ENCODE data around the gene SIM2.
"Not testable (repeated sequence)": the region's sequence is repeated elsewhere in the genome, so short reads cannot be mapped to it uniquely, and the experiment has no call there.

Gene SIM2, protein sequence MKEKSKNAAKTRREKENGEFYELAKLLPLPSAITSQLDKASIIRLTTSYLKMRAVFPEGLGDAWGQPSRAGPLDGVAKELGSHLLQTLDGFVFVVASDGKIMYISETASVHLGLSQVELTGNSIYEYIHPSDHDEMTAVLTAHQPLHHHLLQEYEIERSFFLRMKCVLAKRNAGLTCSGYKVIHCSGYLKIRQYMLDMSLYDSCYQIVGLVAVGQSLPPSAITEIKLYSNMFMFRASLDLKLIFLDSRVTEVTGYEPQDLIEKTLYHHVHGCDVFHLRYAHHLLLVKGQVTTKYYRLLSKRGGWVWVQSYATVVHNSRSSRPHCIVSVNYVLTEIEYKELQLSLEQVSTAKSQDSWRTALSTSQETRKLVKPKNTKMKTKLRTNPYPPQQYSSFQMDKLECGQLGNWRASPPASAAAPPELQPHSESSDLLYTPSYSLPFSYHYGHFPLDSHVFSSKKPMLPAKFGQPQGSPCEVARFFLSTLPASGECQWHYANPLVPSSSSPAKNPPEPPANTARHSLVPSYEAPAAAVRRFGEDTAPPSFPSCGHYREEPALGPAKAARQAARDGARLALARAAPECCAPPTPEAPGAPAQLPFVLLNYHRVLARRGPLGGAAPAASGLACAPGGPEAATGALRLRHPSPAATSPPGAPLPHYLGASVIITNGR

DNA sequence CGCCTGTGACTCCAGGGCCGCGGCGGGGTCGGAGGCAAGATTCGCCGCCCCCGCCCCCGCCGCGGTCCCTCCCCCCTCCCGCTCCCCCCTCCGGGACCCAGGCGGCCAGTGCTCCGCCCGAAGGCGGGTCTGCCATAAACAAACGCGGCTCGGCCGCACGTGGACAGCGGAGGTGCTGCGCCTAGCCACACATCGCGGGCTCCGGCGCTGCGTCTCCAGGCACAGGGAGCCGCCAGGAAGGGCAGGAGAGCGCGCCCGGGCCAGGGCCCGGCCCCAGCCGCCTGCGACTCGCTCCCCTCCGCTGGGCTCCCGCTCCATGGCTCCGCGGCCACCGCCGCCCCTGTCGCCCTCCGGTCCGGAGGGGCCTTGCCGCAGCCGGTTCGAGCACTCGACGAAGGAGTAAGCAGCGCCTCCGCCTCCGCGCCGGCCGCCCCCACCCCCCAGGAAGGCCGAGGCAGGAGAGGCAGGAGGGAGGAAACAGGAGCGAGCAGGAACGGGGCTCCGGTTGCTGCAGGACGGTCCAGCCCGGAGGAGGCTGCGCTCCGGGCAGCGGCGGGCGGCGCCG lies at the start of gene SIM2:
Gene SIM2 (plus strand): TSS at position 135 of the 565 bp plus-strand sequence. CDS start 632 bp downstream, outside the sequence.
- in situ Hi-C loops (cut with MboI; ENCODE audit: low sequenced_read_pairs) = no loop called here

DNA sequence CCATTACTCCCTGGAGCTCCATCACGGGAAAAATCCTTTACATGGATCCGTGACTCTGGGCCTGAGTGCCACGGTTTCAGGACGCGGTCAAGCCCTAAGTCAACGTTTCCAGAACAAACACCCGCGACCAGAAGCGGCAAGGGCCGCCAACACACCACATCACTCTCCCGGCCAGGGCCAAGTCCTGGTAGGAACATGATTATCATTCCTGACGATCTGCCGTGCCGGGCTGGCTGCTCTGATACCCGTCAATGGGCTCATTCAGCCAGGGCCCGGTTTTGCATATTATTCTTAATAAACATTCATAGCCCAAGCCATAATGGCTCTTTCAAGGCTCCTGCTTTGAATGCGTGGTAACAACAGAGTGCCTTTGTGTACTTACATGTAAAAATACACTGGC lies 44.6 kb upstream of the SIM2 start:
- in situ Hi-C loops (cut with MboI; ENCODE audit: low sequenced_read_pairs) = no loop called here

DNA sequence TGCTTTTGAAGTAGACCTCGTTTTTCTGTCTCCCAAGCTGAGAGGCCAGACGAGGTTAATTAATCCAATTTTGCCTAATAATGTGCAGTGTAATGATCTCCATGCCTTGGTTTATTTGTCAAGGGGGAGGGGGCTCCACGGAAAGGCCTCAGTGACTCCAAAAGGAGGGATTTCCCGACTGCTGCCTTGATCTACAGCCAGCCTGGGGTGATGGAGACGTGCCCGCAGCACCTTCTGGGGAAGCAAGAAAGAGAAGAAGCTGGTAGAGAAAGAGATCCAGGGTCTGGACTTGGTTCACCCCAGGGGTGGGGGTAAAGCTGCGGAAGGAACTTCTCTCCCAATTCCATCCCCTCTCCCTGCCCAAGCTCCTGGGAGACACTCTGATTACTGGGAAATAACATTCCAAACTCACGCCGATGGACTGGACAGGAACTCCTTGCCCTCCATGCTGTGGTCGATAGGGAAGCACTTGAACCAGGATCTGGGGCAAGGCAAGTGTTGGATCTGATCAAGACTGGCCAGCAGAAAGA lies 44.1 kb upstream of the SIM2 start:
- in situ Hi-C loops (cut with MboI; ENCODE audit: low sequenced_read_pairs) = no loop called here

DNA sequence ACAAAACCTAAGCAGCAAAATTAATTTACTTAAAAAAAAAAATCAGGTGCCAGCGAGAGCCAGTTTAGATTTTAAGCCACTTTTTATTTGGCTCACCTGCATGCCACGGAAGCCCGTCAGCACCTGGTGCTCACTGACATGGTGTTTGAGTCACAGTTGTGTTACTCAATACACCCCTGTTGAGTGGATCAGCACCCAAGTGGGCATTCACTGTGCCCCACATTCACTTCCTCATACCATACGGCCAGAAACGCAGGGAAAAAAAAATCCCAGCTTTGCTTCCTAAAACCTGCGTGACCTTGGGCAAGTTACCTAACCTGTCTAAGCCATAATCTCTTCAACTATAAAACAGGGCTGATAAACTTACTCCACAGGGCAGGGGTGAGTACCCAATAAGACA lies 42.8 kb upstream of the SIM2 start:
- in situ Hi-C loops (cut with MboI; ENCODE audit: low sequenced_read_pairs) = no loop called here

DNA sequence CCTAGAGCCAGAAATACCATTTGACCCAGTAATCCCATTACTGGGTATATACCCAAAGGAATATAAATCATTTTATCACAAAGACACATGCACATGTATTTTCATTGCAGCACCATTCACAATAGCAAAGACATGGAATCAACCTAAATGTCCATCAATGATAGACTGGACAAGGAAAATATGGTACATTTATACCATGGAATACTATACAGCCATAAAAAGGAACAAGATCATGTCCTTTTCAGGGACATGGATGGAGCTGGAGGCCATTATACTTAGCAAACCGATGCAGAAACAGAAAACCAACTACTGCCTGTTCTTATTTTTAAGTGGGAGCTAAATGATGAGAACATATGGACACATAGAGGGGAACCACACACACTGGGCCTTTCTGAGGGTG lies 41.6 kb upstream of the SIM2 start:
- in situ Hi-C loops (cut with MboI; ENCODE audit: low sequenced_read_pairs) = not testable (repeated sequence)

DNA sequence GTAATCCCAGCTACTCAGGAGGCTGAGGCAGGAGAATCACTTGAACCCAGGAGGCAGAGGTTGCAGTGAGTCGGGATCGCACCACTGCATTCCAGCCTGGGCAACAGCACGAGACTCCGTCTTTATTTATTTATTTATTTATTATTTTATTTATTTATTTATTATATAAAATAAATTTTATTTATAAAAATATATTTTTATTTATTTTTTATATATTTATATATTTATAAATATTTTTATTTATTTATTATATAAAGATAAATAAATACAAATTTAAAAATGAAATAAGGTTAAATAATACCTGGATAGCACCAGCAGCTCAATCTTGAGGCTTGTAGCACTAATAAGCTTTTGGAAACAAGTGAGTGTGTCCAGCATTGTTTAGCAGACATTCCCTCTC lies 40.9 kb upstream of the SIM2 start:
- in situ Hi-C loops (cut with MboI; ENCODE audit: low sequenced_read_pairs) = no loop called here

DNA sequence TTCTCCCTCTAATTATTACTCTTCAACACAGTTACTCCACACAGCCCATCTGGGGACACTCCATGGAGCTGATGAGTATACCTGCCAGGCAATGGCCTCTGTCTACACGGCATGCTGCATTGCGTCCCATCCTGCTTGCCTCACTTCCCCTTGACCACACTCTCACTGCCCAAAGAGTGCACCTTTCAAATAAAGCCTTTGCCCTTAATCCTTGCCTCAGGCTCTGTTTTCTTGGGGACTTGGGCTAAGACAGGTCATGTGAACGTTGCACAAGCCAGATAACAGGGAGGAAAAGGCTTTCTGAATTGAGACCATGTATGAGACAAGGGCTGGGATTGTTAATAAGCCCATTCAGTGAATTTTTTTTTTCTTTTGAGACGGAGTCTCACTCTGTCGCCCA lies 40.0 kb upstream of the SIM2 start:
- in situ Hi-C loops (cut with MboI; ENCODE audit: low sequenced_read_pairs) = no loop called here

DNA sequence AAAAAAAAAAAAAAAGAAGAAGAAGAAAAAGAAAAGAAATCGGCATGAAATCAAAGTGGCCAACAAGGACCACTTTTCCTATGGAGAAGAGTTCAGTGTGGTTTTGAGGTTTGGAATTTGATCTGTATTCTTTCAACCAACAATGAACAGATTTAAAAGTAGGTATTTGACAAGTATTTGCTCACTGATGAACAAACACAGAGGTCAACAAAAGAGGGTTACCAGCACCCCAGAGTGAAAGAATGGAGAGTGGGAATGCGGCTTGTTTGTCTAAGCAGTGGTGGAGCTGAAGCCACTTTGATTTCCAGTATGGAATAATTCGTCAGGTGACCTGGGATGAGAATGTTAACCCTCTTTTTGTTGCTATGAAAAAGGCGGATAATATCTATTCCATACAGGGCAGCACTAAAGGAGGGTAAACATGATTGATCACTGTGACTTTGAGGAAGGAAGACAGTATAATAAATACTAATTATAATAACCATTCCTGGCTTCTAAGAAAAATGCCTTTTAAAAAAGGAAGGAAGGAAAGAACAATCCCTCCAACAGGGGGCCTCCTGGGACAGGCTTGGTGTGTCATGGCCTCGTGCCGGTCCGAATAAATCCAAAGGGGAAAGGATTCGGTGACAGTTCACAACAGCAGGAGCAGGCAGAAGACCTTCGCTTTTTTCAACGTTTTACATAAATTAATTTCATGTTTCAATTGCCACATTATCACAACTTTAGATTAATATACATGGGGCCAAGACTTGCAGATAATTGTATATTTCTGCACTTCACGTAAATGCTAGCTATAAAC lies 37.2 kb upstream of the SIM2 start:
- in situ Hi-C loops (cut with MboI; ENCODE audit: low sequenced_read_pairs) = no loop called here

DNA sequence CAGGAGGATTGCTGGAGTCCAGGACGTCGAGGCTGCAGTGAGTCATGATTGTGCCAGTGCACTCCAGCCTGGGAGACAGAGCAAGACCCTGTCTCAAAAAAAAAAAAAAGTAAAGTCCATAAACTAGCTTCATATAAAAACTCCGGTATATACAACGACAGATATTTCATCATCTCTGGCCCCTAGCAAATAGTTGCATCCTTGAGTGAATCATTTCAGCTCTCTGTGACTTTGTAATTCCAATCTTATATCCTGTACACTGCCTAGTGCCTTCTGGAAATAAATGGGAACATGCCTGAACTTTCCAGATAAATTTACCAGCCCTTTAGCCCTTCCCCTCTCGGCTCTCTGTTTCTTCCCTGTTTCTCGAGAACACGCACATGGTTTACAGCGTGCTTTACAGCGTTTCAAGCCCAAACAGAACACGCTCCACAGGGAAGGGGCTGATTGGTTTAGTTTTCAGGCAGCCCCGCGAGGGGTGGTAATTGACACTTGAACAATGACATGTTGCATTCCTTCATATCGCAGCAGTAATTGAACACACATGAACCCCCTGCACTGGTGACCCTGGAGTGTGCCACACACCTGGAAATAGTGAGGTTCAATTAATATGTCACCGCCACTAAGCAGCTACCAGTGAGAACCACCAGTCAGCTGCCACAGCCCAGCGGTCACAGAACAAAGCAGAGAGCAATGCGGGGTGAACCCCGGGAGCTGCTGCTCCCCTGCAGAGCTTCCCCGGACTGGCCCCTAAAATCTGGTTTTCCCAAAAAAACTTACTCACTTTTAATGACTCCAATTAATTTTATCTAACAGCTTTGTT lies 35.7 kb upstream of the SIM2 start:
- in situ Hi-C loops (cut with MboI; ENCODE audit: low sequenced_read_pairs) = no loop called here

DNA sequence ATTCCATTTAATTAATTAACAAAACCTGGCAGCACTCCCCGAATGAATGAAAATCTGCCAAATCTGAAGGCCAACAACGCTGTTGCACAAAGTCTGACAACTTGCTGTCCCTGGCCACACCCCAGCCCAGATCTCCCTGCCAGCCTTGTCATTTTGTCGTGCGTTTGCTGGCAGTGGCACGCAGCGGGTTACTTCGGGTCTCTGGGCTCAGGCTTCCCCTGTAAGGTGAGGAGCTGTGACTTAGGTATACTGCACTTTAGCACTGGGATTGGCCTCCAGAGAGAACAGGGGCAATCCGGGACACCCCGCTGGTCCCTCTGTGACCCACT lies 34.3 kb upstream of the SIM2 start:
- in situ Hi-C loops (cut with MboI; ENCODE audit: low sequenced_read_pairs) = no loop called here

DNA sequence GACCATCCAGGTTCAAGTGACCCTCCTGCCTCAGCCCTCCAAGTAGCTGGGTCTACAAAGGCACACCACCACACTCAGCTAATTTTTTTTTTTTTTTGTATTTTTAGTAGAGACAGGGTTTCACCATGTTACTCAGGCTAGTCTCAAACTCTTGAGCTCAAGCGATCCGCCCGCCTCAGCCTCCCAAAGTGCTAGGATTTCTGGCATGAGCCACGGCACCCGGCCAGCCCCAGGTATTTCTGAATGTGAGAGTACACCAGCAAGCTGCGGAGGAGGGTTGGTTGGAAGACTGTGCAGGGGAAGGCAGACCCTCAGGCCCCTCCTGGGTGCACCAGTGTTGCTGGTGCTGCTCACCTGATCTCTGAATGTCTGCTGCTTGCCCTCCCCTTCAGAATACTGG lies 33.1 kb upstream of the SIM2 start:
- in situ Hi-C loops (cut with MboI; ENCODE audit: low sequenced_read_pairs) = no loop called here

DNA sequence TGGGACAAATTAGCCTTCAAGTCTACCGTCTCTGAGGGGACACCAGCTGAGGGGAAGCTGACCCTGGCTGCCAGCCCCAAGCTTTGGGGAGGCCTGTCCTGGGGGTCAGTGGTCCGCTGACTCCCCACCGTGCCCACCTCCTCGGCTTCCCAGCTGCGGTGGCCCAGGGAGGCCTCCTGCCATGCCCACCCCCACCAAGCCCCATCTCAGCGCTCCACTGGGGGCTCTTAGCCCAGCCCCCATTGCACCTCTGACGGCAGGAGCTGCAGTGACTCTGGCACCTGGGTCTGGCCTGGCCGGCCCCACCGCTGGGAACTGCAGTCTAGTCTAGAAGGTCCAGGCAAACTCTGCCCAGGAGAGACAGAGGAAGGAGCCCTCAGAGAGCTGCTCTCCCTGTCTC lies 30.2 kb upstream of the SIM2 start:
- in situ Hi-C loops (cut with MboI; ENCODE audit: low sequenced_read_pairs) = no loop called here

DNA sequence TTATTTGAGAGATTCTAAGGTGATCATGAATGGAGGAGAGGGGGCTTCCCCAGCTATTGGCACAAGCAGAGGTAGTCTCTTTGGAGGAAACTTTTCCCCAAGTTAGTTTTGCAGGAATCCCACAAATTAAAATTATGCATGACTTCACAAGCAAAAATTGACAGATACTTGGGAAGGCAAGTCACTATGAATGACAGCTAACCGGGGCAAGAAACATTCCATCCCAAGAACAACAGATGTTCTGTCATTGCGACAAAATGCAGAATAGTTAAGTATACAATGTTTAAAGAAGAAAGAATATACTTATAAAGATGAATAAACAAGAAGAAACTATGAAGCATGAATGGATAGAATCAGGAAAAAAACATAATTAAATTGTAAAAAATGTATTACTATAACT lies 27.1 kb upstream of the SIM2 start:
- in situ Hi-C loops (cut with MboI; ENCODE audit: low sequenced_read_pairs) = no loop called here

DNA sequence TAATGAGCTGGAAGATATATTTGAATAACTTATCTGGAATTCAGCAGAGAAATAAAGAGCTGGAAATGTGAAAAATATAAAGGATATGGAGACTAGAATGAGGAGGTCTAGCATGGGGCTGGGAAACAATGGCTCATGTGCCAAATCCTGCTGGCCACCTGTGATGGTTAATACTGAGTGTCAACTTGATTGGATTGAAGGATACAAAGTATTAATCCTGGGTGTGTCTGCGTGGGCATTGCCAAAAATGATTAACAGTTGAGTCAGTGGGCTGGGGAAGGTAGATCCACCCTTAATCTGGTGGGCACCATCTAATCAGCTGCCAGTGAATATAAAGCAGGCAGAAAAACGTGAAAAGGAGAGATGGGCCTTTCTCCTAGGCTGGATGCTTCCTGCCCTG lies 26.6 kb upstream of the SIM2 start:
- in situ Hi-C loops (cut with MboI; ENCODE audit: low sequenced_read_pairs) = not testable (repeated sequence)

DNA sequence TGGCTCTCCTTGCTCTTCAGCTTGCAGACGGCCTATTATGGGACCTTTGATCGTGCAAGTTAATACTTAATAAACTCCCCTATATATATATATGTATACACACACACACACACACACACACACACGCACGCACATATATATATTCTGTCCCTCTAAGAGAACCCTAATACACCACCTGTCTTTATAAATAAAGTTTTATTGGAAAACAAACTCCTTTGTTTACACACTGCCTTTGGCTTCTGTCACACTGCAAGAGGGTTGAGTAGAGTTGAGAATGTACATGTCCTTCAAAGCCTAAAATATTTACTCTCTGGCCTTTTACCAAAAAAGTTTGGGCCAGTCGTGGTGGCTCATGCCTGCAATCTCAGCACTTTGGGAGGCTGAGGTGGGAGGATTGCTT lies 26.2 kb upstream of the SIM2 start:
- in situ Hi-C loops (cut with MboI; ENCODE audit: low sequenced_read_pairs) = no loop called here

DNA sequence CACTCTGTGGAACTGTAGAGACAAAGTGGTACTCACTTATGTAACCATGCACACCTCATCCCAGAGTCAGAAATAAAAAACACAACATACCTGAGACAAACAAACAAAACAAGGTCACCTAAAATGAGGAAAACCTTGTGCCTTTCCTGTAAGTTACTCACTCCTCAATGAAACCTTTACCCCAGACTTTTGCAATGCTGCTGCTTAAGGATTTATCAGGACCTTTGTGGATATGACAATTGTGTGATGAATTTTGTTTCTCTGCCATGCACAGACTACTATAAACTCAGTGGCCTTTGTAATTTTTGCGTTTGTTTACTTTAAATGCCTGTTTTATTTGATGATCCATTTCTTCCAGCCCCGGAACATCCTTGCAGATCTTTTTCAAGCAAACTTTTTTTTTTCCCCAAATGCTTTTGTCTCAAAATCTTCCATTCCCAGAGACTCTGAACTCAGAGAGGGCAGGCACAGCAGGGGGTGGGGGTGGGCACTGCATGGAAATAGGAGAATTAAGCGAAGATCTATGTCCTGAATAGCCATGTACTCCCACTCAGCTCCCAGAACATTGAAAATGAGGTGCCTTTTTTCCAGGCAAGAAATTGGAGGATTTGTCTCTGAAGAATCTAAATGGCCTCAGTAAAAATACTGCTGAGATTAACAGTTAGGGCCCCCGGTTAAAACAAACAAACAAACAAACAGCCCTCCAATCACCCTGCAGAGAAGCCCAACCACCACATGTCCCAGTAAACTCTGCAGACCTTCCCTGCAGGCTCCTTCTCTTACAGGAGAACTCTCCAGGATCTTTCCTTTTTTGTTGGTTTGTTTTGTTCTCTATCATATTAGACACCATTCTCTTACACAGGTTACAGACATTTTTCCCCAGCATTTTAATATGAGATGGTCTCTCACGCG lies 22.6 kb upstream of the SIM2 start:
- in situ Hi-C loops (cut with MboI; ENCODE audit: low sequenced_read_pairs) = no loop called here

DNA sequence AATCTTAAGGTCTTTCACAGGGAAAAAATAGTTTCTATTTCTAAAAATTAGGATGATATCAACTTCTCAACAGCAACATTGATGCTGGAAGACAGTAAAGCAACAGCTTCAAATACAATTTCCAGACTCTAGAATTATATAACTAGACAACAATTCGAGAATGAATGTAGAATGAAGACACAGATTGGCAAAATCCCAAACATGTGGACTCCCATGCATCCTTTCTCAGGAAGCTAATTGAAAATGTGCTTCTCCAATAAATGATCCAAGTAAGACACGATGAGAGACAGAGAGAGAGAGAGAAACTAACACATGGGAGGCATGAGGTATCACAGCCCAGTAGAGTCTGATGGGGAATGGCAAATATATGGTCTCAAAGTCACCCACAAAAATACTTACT lies 21.5 kb upstream of the SIM2 start:
- in situ Hi-C loops (cut with MboI; ENCODE audit: low sequenced_read_pairs) = no loop called here

DNA sequence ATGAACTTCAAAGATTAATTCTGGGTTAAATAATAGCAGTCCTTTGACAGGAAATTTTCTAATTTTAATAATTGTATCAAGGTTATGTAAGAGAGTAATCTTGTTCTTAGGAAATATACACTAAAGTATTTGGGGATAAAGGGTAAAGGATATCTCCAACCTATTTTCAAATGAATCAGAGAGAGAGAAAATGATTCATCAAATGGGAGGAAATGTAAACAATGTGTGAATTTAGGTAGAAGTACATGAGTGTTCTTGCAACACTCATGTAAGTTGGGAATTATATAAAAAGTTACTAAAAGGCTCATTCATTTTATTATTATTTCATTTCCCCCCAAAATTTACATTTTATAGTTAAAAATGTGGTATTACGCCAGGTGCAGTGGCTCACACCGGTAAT lies 20.4 kb upstream of the SIM2 start:
- in situ Hi-C loops (cut with MboI; ENCODE audit: low sequenced_read_pairs) = no loop called here

DNA sequence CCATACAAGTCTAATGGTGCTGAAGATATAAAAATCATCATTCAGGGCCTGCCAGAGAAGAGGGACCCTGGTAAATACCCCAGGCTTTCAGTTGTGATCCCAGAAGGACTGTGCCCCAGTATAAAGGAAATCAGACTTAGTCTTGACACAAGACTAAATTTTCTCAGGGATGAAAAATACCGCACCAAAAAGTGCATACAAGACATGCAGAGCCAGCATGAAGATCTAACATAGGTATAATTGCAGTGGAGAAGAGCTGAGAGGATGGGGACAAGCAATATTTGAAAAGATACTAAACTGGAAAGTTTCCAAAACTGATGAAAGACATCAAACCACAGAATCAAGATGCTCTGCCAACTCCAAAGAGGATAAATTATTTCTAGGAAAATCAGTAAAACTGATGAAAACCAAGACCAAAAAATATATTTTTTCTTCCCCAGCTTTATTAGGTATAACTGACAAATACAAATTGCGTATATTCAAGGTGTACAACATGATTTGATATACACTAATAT lies 17.7 kb upstream of the SIM2 start:
- in situ Hi-C loops (cut with MboI; ENCODE audit: low sequenced_read_pairs) = no loop called here

Data from HL-60/S4 treated with retinoic acid at 250 ng/mL for 4 days and 3 days (cell line).